HEK293T (cell line): ENCODE measurements around the gene TRAF2.

ENCODE experiments used
- ARNT ChIP-seq: fragments of 450-650 bp; IDR thresholded peaks from 2 replicates; pipeline ENCODE4 v1.6.1; 2017; ENCODE audit warnings: mild to moderate bottlenecking
- BHLHE40 ChIP-seq: fragments of 450-650 bp; IDR thresholded peaks from 2 replicates; pipeline ENCODE4 v1.6.1; 2016; ENCODE audit warnings: mild to moderate bottlenecking, moderate library complexity, borderline replicate concordance
- ELF4 ChIP-seq: fragments of 450-650 bp; IDR thresholded peaks from 2 replicates; pipeline ENCODE4 v1.6.1; 2017; ENCODE audit warnings: antibody characterized with exemption
- FOXM1 ChIP-seq: fragments of 450-650 bp; IDR thresholded peaks from 2 replicates; pipeline ENCODE4 v1.6.1; 2017; ENCODE audit warnings: mild to moderate bottlenecking, borderline replicate concordance
- L3MBTL2 ChIP-seq: fragments of 450-650 bp; conservative IDR thresholded peaks from 2 replicates; pipeline ENCODE4 v1.6.1; 2016; ENCODE audit warnings: mild to moderate bottlenecking
- SP1 ChIP-seq: fragments of 450-650 bp; IDR thresholded peaks from 2 replicates; pipeline ENCODE4 v1.6.1; 2017
- ZNF384 ChIP-seq: fragments of 450-650 bp; IDR thresholded peaks from 2 replicates; pipeline ENCODE4 v1.6.1; 2016

GRCh38 chr9:136969774-136970173 lies 83.5 kb downstream of the TRAF2 start:
- TF ChIP-seq SP1, result no peak
- no peak for TF ChIP-seq L3MBTL2
- TF ChIP-seq ZNF384, result no peak
- no peak for TF ChIP-seq BHLHE40
- TF ChIP-seq ELF4, result no peak
- TF ChIP-seq ARNT, result no peak
- no peak for TF ChIP-seq FOXM1
